Stimulated activated CD8-positive, alpha-beta memory T cell treated with anti-CD3 and anti-CD28 coated beads, Interleukin-15, amount 100 ng/mL, for 24 hours (primary cell): ENCODE measurements around the gene FHIP1A.

ENCODE experiments used
- DNase-seq: peaks from one replicate; pipeline ENCODE4 v3.0.0-alpha.2; 2020; ENCODE audit warnings: low read depth

Gene FHIP1A

DNA sequence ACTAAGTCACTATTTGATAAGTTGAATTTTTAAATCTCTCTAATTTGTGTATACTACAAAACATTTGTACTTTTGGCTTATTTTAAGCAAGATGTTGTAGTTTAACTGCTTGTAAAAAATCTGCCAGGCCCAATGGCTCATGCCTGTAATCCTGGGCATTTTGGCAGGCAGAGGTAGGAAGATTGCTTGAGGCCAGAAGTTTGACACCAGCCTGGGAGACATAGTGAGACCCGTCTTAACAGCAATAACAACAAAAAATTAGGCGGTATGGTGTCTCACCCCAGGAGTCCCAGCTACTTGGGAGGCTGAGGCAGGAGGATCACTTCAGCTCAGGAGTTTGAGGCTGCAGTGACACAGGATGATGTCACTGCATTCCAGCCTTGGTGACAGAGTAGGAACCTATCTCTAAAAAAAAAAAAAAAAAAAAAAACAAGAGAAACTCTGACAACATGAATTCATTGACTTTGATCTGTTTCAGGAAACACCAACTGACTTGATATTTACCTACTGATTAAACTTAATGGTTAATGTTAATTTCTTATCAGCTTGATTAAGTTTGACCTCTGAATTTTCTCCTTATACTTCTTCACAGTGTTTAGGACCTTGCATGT, 8.9 kb downstream of the FHIP1A start:
- no peak for DNase-seq

DNA sequence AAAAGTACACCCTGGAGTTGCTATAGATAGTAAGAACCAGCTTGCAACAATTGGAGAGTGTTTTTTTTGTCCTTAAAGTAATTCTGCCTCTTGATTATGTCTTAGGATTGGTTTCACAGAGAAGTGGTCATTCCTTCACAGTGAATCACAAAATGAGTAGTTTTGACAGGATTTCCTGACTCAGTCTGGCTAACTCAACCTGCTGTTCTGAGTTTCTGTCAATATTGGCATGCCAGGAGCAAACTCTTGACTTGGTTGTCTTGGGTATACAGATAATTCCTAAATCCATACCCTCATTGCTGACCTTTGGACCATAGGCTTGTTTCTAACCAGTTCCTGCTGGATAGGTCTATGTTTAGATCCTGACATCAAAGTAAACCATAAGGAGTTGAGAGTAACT, 9.4 kb downstream of the FHIP1A start:
- DNase-seq = no peak

DNA sequence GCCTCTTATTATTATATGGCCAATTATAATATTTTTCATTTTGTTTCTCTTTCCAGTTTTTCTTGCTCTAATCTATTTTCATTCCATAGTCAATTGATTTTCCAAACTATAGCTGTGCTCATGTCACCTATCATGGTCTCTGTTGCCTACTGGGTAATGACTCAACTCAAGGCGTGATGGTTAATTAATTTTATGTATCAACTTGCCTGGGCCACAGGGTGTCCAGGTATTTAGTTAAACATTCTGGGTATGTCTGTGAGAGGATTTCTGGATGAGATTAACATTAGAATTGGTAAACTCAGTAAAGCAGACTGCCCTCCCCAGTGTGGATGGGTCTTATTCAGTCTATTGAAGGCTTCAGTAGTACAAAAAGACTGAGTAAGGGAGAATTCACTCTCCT, 9.9 kb downstream of the FHIP1A start:
- DNase-seq = no peak

DNA sequence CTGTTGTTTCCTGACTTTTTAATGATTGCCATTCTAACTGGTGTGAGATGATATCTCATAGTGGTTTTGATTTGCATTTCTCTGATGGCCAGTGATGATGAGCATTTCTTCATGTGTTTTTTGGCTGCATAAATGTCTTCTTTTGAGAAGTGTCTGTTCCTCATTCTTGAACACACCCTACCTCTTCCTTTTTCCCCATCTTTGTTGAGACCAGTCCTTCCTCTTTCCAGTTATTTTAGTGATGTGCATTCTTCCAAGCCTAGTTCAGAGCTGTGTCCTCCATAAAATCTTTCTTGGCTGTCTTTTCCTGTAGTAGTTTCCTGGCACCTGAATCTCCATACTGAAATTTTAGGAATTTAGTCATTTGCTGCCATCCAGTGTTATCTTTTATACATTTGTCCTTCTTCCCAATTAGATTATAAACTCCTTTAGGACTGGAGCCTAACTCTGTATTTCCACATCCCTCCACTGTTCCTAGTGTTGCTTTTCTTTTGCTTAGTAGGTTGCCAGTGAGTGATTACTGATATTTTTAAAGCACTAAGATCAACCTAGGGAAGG, 11.4 kb downstream of the FHIP1A start:
- DNase-seq = no peak

DNA sequence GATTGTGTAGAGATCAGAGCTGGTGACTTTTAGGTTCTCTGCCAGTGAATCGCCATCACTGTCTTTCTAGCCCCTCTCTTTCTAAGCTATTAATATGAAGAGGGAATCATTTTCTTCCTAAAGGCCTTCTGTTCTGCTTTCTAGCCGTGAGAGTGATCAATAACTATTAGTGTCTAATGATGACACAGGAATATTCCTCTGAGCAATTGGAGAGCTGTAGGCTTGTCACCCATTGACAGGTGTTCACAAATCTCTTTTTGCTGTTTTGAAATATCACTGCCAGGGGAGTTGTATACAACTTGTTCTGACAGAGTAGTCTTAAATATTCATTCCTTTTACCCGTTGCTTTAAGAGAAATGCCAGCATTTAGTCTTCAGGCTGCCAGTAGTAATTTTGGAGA, 13.9 kb downstream of the FHIP1A start:
- no peak for DNase-seq

DNA sequence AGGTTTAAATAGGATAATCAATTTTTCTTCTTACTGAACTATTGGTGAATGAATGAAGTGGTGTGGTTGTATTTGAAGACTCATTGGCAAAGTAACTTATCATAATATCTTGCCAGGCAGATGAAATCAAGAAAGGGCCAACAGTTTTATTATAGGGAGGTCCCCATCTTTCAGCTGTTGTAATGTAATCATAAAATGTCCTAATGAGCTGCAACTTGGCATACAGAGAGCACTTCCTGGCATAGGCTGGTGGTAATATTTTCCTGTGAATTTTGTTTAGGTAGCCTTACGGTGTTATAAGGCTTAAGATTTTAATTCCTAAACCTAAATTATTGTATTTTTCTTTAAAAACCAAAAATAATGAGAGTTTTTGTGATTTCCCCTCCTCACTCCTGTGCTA, 17.5 kb downstream of the FHIP1A start:
- no peak for DNase-seq

DNA sequence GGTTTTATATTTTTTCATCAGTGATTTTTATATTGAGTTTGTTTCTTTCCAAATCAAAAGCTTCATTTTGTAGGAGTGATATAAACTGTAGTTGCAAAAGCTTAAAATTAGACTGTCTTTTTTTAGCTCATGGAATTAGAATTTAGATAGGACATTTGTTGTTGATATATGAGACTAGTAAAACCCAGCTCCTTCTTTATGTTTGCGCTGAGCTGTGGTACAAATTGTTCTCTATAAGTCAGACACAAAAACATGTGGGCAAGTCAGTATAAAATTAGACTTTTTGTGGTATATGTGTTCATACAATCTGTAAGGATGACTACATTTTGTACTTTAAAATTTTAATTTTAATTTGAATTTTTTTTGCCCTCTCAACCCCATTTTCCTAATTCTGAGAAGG, 18.3 kb downstream of the FHIP1A start:
- no peak for DNase-seq

DNA sequence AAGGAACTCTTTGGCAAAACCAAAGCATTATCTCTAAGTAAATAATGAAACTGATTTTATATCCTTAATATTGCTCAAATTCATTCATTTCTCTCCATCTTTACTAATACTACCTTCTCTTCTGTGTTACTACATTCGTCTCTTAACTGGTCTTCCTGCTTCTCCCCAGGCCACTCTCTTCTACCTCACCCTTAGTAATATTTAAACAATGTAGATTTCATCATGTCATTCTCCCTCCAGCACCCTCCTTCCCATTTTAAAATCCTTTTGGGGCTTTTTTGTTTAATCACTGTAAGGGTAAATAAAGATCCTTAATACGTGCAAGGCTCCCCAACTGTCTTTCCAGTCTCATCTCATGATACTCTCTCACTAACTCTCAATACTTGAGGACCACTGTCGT, 19.4 kb downstream of the FHIP1A start:
- no peak for DNase-seq

DNA sequence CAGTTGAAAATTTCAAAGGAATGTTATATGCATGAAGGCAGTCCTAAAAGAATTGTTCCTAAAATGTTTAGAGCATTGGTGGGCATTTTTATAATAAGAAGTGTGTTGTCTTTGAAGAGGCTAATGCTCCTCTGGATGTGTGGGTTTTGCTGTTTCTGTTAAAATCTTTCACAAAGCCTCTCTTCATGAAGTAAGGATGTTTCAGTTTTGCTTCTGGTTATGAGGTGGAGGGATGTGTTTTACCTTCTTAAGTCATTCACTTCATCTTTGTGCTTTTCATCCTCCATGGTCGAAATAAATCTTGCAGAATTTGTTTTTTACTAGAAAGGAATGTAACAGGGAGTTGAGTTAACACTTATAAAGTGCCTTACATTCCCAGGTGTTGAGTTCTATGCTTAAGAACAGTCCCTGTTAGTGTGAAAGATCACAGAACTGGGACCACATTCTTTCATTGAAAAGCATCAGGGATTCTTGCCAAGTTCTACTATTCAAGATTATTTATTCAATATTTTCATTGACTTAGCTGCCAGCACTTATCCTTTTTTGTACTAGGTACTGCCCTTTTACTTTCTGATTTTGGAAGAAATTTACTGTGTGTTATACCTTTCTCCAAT, 21.1 kb downstream of the FHIP1A start:
- no peak for DNase-seq

DNA sequence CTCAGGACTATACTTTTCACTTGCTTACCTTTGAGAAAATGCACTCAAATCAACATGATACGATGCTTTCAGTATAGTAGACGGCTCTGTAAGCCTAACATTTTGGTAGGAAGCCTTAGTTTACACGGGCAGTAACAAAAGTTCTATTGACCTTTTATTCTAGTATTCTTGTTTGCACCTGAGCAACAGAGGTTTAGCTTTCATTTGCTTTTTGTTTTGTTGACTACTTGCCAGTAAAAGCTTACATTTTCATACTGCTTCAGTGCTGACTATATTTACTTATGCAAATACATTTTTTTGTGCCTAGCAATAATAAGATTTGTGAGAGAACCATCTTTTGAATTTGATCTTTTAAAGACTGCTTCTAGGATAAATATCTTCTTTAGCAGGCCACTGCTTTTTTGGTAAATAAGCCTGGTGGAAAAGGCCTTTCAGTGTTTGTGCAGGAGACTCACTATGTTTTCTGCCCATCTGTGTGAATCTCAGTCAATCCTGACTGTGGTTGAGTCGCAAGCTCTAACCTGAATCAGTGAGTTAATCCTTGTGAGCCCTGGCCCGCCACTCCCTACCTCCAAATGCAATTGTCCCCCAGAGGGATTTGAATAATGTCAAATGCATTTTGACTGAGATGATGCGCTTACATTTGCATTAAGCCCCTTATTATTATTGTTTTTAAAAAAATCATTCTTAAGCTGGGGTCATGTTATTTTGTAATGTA, 21.9 kb downstream of the FHIP1A start:
- no peak for DNase-seq

DNA sequence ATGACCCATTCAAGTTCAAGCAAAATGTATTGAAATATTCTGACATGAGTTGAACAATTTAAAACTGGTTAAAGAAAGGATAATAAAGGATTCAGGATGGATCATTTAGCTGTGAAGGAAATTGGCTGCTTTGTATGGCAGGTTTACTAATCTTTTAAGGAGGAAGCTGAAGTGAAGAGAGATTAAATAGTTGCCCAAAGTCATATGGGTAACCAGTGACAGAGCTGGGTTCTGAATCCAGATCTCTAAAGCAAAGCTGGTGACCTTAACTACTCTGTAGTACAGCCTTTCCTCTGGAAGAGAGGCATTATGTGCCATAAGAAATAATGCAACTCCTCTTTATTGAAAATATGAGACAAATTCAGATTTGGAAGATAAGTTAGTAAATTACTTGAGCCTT, 22.8 kb downstream of the FHIP1A start:
- no peak for DNase-seq

DNA sequence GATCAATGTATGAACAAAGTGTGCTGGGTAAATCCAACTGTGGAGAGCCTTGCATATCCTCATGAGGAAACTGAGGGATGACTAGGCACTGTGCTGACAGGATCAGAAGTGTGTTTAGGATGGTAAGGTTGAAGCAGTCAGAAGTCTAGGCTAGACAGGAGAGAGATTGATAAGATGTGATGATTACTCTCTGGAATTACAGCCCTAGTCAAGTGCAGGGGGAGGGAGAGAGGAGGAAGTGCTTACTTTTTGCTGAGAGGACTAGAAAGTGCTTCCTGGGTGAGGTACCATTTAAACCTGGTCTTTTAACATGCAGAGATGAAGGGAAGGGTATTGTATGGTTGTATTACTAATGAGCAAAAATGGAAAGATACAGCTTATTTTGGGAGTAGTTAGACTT, 23.7 kb downstream of the FHIP1A start:
- no peak for DNase-seq

DNA sequence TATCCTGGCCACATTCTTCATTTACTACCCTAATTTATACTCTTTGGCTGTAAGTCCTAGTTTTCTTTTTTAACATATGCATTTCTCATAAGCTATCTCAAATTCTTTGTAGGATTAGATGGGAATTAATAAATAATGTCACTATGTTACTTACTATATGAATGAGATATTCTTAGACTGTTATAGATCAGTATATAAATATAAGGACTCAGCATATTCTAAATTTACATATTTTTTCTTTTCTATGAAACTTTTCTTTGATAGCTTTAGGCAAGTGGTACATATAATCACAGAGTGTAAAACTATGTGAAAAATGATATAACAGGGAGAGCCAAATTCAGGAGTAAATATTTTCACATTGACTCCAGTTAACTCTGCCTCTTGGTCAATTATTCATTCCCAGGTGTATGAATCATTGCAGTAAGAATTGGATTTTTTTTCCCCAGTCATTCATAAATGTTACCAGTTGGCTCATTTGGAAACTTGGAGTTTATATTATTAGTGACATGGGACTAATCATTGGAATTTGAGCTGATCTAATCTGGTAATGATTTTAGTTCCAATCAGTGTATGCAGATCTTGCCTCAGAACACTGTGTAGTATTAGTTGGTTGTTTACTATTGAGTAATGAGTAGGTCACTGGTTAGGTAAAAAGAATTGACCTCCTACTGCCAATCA, 25.3 kb downstream of the FHIP1A start:
- DNase-seq = no peak

DNA sequence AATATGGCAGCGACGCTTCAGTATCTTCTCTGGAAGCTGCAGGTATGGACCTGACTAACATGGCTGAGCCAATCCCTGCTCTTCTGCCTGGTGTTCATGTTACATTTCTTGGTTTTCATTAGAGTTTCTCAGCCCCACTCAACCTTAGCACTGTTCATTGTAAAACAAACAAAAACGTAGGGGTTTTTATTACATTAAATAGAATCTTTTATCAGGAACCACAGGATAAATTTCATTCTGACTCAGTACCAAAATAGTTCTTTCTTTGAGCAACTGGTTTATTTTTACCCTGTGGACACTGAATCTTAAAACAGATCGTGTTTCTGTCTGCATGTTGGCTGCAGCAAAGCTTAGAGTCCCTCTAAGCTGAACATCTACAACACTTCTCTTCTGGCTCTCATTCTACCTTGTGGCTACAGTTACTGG, 27.1 kb downstream of the FHIP1A start:
- no peak for DNase-seq

DNA sequence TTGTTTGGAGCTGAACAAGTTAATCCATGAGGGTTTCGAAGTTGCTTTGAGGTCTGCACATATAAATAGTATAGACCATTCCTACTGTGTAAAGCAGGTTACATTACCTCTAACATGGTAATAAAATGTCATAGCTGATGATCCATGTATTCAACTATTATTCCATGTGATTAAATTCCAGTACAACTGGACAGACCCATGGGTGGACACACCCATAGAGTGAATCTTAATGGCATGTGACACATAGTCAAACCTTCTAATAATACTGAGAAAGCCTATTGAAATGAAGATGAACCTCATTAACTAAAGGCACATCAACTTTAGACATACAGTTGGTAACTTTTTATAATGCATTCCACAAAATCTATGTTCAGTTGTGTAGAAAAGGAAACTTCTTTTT, 28.5 kb downstream of the FHIP1A start:
- no peak for DNase-seq

DNA sequence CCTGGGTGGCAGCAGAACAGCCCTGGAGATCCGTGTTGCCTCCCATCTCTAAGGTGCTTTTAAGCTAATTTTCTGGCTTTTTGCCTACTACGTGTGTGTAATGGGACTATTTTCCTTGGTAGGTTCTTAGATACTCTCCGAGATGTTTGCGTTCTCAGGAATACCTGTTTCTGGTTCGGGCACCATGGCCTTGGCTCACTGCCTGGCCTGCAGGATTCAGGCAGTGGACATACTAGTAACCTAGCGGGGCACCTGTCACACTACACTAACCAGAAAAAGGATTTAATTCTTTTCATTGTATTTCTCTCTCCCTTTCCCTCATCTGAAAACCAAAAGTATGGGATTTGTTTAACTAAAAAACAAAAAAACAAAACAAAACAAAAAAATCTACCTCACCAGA, 29.2 kb downstream of the FHIP1A start:
- no peak for DNase-seq

DNA sequence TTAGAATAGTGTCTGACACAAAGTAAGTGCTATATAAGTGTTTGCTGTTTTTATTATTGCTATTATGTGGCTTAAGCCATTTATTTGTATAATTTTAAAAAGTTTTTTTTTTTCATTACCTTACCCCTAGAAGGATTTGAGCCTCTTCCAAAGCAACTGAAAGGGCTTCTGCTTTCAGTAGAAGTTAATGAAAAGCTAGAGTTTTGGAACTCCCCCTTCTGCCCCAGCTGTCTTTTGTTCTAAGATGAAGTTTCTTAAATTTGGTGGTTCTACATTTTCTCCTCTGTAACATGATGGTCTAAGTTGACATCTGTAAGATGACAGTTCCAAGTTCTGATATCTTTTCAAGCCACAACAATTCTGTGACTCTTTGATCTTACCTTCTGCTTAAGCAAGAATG, 30.3 kb downstream of the FHIP1A start:
- no peak for DNase-seq

DNA sequence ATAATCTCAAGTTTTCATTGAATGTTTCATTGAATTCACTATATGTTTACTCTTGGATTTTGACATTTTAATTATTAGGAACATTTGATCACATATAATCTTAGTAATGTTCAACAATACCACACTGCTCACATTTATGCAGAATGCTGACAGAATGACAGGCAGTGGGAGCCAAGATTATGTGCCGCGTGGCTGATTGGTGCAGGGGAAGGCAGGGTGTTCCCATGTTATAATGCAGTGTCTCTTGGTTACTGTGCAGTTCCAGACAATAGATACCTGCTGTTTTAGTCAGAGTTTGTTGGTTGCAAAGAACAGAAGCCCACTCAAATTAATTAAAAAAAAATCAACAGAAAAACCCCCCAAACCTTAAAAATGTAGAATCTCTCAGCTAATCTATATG, 33.0 kb downstream of the FHIP1A start:
- DNase-seq = no peak

DNA sequence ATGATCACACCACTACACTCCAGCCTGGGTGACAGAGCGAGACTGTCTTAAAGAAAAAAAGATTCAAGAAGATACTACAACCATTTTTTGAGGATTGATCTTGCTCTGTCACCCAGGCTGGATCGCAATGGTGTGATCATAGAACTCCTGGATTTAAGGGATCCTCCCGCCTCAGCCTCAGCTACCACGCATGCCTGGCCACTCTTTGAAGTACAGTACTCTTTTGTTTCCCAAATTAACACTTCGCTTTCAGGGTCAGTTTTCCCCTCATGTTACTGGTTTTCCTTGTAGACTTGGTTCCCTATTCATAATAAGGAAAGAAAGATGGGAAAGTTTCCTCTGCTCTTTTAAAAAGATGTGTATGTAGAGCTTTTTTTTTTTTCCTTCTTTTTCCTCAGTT, 34.3 kb downstream of the FHIP1A start:
- no peak for DNase-seq

DNA sequence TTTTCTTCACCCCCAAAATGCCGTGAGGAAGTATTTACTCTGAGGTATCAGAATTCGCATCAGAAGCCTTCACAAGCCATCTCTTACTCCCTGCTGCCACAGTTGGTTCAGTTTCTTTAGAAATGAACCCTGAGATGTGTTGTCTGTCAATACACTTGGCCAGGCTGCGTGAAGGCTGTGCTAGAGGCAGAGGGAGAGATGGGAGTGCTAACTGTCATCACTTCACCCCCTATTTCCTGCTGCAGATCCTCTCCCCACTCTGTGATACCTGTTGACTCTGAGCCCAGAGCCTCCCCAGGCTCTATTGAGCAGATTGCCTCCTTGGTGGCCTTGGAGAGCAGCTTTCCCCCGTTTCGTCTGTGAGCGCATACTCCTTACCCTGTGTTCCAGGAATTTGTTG, 34.8 kb downstream of the FHIP1A start:
- no peak for DNase-seq

DNA sequence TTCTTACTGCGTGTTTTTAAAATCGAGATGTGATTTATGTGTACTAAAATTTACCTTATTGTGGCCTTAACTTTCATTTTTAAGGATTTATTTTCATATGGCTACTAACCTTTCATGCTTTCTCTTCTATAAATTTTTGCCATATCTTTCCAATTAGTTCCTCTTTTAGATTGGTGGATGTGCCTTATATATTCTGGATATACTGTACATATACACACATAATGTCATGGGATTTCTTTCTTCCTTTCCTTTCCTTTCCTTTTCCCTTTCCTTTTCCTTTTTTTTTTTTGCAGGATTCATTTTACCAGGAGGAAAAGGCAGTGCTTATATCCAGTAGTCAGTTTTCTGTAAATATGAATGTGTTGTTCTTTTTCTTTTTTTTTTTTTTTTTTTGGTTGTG, 37.2 kb downstream of the FHIP1A start:
- no peak for DNase-seq

DNA sequence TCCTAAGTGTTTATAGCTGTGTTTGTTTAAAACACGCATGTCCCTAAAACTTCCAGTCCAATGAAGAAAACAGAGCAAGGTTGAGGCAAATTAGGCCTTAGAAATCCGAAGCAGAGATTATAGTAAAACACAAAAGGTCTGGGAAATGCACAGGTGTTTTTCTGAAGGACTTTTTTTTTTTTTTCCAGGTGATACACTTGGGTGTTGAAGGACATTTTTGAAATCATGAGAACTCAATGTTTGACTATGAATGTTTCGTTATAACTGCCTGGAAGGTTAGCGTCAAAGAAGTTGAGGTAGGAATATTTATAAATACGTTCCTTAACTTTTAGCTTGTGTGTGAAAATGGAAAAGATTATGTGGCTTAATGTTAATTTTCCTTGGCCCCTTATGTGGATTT, 45.5 kb downstream of the FHIP1A start:
- no peak for DNase-seq

DNA sequence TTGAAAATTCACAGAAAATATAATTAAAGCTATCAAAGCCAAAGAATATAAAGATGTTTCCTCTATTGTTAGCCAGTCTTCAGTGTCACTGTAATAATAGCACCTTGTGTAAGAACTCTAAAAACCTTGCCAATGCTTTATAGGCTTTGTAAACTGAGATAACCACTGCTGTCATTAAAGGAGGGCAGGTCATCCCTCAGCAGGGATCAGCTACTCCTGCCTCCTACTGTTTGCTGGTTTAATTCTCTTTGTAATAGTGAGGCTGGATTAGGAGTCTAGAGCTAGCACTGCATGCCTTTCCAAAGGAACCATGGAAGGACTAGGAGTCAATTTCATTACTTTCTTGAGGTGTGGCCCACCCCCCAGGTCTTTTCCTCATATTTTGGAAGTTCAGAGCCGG, 46.2 kb downstream of the FHIP1A start:
- no peak for DNase-seq
